GM18868 (cell line): ENCODE data around the gene NUTM2F.
"Not testable (repeated sequence)": the region's sequence is repeated elsewhere in the genome, so short reads cannot be mapped to it uniquely, and the experiment has no call there.

Experiments used
- ATAC-seq: cut with Tn5 transposase; IDR thresholded peaks from one replicate; pipeline ENCODE4 v1.9.1; 2021; ENCODE audit warnings: mild to moderate bottlenecking, moderate library complexity; ENCODE audit not compliant: unreplicated experiment

Gene NUTM2F

GRCh38 chr9:94328544-94328943 lies at the start of gene NUTM2F:
NUTM2F (minus strand) TSS chr9:94328644; CDS start chr9:94328623, 21 bp downstream.
- not testable (repeated sequence) for ATAC-seq

DNA sequence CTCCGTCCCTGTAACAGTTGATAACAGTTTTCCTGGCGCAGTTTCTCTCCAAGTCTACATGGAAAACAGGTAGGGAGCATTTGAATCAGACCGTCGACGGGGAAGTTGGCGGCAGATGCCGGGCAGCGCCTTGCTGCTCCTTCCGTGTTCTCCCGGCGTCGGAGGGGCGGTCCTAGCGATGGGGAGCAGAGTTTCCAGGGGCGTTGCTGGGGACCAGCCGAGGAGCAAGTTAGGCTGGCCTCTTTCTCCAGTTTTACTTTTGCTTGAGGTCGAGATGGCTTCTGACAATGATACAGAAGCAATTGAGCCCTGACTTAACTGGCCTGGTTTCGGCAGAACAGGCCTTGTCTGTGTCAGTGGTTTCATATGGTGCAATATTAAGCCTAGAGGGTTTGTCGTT lies 46.8 kb upstream of the NUTM2F start:
- ATAC-seq = peak; percentile 49

DNA sequence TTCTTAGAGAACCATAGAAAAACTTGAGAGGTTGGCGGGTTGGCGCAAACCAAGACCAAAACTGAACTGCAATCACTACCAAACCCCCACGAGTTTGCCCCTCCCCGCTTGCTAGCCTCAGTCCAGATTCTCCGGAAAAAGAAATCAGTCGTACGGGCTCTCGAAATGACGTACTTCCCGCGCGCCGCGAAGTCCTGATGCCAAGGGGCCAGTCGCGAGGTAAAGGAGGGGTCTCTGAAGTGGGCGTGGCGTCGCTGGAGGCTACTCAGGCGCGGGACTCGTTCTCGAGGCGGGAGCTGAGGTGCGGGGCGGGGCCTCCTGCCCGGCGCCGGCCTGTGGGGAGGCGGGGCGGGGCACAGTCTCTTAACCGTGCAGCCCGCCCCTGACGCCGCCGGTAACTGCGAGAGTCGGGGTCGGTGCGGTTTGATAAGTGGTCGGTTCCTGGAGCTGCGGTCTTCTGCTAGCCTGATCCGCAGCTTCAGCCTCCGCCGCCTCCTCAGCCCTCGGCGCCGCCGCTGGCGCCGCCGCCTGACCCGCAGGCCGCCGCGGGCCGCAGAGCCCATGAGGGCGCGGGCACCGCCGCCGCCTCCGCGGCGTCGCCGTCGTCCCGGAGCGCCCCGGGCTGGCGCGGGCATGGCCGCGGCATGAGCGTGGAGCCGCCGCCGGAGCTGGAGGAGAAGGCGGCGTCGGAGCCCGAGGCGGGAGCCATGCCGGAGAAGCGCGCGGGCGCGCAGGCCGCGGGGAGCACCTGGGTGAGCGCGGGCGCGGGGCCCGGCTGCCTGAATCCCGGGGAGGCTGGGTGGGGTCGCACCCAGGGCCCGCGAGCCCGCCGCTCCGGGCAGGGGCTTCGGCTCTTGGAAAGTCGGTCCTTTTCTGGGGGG lies 46.0 kb upstream of the NUTM2F start:
- peak; percentile 88 for ATAC-seq

GRCh38 chr9:94373779-94374175 lies 45.3 kb upstream of the NUTM2F start:
- not testable (repeated sequence) for ATAC-seq

- ATAC-seq = not testable (repeated sequence)
Measured at GRCh38 chr9:94370266-94370665, 41.8 kb upstream of the NUTM2F start.

- not testable (repeated sequence) for ATAC-seq
Measured at GRCh38 chr9:94364093-94364614, 35.7 kb upstream of the NUTM2F start.

GRCh38 chr9:94357158-94357557 lies 28.7 kb upstream of the NUTM2F start:
- ATAC-seq = not testable (repeated sequence)

DNA sequence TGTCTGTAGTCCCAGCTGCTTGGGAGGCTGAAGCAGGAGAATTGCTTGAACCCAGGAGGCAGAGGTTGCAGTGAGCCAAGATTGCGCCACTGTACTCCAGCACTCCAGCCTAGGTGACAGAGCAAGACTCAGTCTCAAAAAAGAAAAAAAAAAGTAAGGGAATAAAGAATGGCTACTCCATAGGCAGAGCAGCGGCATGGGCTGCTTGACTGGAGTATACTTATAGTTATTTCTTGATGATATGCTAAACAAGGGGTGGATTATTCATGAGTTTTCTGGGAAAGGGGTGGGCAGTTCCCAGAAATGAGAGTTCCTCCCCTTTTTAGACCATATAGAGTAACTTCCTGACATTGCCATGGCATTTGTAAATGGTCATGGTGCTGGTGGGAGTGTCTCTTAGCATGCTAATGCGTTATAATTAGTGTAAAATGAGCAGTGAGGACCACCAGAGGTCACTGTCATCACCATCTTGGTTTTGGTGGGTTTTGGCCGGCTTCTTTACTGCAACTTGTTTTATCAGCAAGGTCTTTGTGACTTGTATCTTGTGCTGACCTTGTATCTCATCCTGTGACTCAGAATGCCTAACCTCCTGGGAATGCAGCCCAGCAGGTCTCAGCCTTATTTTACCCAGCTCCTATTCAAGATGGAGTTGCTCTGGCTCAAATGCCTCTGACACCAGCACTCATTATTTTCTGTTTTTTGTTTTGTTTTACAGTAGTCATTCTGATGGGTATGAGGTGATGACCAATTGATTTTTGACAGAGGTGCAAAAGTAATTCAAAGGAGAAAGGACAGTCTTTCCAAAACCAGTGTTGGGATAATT lies 23.7 kb upstream of the NUTM2F start:
- ATAC-seq = not testable (repeated sequence)

GRCh38 chr9:94348754-94349153 lies 20.3 kb upstream of the NUTM2F start:
- not testable (repeated sequence) for ATAC-seq

- ATAC-seq = not testable (repeated sequence)
Measured at GRCh38 chr9:94347451-94347850, 19.0 kb upstream of the NUTM2F start.

DNA sequence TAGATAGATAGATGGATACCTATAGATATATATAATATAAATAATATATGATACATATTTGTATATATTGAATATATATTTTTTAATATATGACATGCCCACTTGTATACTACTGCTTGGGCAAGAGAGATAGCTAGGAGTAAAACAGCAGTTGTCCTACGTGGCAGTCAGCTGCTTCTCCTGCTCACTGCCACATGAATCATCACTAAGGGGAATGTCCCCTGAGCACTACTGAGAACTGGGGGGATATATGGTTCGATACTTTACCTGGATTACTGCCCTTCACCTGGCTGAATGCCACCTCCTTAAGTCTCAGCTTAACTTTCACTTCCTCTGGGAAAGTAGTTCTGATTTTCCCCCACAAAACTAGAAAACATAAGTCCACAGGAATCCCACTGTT lies 13.3 kb upstream of the NUTM2F start:
- peak; percentile 77 for ATAC-seq

DNA sequence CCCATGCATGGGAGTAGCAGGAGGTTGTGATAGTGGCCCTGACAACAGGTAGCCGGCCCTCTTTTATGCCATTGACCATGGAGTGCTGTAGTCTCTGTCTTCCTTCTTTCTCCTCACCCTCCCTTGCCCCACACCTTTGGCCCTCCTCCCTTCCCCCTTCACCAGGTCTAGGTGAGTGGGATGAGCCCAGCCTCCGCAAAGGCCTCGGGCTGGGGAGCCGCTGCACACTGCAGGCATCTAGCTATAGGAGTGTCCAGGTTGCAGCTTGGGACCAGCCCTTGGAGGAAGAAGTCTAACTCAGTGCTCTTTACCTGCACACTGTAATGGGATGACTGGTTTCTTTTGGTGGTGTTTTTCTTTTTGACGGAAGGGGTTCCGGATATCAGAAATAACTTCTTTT lies 12.3 kb upstream of the NUTM2F start:
- ATAC-seq = not testable (repeated sequence)

DNA sequence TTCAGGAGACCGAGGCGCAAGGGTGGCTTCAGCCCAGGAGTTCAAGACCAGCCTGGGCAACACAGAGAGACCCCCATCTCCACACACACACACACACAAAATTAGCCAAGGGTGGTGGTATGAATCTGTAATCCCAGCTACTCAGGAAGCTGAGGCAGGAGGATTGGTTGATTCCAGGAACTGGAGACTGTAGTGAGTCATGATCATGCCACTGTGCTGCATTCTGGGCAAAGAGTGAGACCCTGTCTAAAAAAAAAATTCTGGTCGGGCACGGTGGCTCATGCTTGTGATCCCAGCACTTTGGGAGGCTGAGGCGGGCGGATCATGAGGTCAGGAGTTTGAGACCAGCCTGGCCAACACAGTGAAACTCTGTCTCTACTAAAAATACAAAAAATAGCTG lies 11.2 kb upstream of the NUTM2F start:
- not testable (repeated sequence) for ATAC-seq

DNA sequence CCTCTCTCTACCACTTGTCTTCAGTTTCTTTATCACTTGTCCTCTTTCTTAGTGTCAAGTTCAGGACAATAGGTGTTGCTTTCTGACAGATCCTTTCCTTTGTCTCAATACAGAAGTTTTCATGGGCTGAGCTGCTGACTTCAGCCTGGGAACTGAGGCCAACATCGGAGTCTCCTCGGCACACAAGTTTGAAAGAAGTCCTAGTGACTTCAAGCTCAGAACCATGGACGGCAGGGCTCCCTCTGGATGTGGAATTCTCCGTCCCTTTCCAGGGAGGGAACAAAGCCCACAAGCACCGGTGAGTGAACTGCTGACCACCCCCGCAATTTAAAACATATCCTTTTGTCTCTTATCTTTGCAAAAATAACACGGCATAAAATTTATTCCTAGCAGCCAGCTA lies 10.3 kb upstream of the NUTM2F start:
- not testable (repeated sequence) for ATAC-seq

DNA sequence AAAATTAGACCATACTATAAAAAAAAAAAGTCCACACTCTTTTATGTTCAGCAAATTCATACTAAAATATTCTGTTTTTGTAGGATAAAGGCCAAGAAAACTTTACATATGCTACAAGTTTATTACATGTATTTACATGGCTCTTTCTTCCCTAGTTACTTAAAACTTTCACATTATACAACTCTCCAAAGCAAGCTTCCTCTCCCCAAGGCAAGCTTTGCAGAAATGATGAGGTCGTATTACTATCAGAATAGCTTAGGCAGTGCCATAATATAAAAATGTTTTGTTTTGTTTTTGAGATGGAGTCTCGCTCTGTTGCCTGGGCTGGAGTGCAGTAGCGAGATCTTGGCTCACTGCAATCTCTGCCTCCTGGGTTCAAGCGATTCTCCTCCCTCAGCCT lies 8.0 kb upstream of the NUTM2F start:
- ATAC-seq = not testable (repeated sequence)

- not testable (repeated sequence) for ATAC-seq
Measured at GRCh38 chr9:94325583-94325982, 2.9 kb downstream of the NUTM2F start.

DNA sequence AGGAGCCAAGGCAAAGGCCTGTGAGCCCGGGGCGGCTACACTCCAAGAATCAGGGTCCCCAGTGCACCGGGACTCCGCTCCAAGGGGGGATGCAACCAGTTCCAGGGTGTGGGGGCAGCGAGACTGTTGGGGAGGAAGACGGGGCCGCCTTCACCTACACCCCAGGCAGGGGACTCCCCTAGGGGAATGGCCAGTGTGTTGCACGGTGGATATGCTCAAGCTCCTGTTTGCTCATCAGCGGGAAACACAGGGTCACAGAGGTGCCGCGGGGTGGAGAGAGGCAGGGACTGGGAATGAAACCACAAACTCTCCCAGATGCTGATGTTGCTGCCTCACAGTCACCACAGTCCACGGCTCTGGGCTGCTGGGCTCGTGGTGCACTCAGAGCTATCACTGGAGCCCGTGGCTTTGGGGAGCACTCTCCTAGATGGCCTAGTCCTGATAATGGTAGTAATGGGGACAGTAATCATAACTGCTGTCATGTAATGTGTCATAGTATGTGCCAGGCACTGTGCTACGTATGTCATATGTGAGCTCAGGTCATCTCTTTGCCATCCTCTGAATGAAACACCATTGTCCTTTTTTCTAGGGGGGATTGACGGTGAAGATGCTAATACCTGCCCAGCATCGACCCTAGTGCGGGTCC lies 5.2 kb downstream of the NUTM2F start:
- not testable (repeated sequence) for ATAC-seq

- not testable (repeated sequence) for ATAC-seq
Measured at GRCh38 chr9:94322342-94322940, 6.0 kb downstream of the NUTM2F start.

DNA sequence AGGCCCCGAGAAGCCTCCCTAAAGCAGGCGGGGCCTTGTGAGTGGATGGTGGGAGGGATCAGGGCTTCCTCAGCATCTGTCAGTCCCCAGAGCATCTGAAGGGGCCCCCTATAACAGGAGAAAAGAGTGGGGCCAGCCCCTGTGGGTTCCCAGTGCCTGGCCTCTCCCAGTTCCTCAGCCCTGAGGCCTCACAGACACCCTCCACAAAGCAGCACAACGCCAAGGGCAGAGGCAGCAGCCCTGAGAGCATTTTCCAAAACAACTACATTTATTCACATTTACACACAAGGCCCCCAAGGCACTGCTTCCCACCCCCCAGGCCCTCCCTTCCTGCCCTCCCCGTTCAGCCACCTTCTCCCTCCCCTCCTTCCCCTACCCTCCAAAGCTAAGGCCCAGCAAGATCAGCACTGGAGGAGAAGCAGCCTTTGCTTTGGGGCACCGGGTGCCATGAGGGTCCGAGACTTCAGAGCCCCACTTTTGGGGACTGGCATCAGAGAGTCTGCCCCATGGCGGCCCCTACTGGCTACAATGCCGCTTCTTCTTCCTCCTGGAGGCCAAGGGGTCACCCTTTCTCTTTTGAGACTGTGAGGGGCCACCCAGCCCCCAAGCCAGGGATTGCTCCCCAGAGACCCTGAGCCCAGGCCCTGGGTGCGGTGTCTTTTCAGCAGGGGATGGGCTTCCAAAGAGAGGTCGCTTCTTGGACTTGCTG lies 10.3 kb downstream of the NUTM2F start:
- ATAC-seq = not testable (repeated sequence)

- ATAC-seq = peak; percentile 68
Measured at GRCh38 chr9:94316236-94316635, 12.2 kb downstream of the NUTM2F start.
